ENCODE results near the gene C14orf180. TPM values are rescaled to one million over a fixed set of nuclear protein-coding genes. Genes with fewer than 3 reads are reported as not detected.

The C14orf180 gene
- total and polyA plus RNA-seq, 2 donors (not counting 1 experiment from before 2014, with no cell fraction given), result not detected

DNA sequence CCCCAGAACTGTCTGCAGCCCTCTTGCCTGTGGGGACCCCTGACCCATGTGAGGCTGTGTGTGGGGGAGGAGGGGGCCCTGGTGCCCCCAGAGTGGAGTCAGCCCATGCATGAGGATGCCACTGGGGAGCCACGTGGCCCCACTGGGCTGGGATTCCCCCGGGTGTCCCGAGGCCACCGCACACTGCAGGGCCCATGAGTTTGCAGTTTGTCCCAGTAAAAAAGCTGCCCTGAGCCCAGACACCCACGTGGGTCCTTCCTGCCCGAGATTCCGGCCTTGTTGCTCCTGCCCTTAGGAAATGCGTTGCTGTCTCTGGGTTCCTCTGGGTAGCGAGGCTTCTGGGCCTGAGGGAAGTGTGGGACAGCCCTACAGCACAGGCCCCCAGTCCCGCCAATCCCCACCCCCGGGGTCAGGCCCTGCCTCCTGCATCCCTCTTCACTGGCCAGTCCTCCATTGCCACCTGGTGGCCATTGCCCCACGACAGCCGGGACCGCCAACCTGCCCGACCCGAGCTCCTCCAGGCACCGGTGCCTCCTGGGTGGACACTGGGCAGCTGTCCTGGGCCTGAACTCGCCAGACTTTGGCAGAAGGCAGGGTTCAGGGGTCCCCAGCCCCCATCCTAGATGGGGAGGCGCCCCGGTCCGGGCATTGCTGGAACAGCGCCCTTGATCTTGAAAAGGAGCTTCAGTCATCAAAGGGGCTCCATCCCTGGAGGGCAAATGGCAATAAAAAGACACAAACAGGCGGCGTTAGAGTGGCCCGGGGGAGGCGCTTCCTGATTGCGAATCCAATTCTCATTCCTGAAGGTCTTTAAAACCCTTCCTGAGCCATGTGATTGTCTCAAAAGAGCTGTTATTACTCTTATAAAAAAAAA, 15.6 kb upstream of the C14orf180 start:
- H3K4me2 ChIP-seq (ENCODE audit: extremely low read depth, insufficient read depth, low read length), result no peak overlapping the region
- no peak overlapping the region for H3K4me3 ChIP-seq (replicated peaks in 1 of 4; ENCODE audit: control extremely low read depth in 1 of 4, insufficient read depth in 1 of 4, low read depth in 3 of 4, low read length in 4 of 4)
- peak; percentile 57 to 58 for TF ChIP-seq CTCF (conservative IDR thresholded peaks at IDR 0.05 in 1 of 2, IDR thresholded peaks at IDR 0.05 in 1 of 2; ENCODE audit: low read depth in 1 of 2, low read length in 2 of 2)
- no peak for TF ChIP-seq EZH2 (IDR thresholded peaks at IDR 0.05; ENCODE audit: low read length, missing control alignments)
- peak; percentile 32 to 39 for DNase-seq (ENCODE audit: low read depth in 2 of 2)
- H3K9me3 ChIP-seq (ENCODE audit: control insufficient read depth, insufficient read depth, low read depth, low read length), result no peaks in the 10 kb centered on the region
- no peaks in the 10 kb centered on the region for H3K36me3 ChIP-seq (ENCODE audit: control insufficient read depth, insufficient read depth, low read length)
- H3K9ac ChIP-seq (ENCODE audit: insufficient read depth, low read length), result no peak overlapping the region
- H3K79me2 ChIP-seq (ENCODE audit: control insufficient read depth, insufficient read depth, low read length), result no peaks in the 10 kb centered on the region
- no peak overlapping the region for H3K27ac ChIP-seq (ENCODE audit: insufficient read depth, low read length)
- H3K27me3 ChIP-seq (ENCODE audit: control insufficient read depth, insufficient read depth, low read length), result no peaks in the 10 kb centered on the region
- no peak overlapping the region for H2AFZ ChIP-seq (ENCODE audit: low read length)
- H3K4me1 ChIP-seq (ENCODE audit: control insufficient read depth, extremely low read depth, insufficient read depth, low read length), result no peaks in the 10 kb centered on the region
- no peaks in the 10 kb centered on the region for H4K20me1 ChIP-seq (ENCODE audit: control insufficient read depth, extremely low read depth, insufficient read depth, low read length)

- Histone ChIP-seq H3K4me2 (ENCODE audit: extremely low read depth, insufficient read depth, low read length) (no peak overlapping the region), H3K27me3 (ENCODE audit: control insufficient read depth, insufficient read depth, low read length) (no peaks in the 10 kb centered on the region), H3K27ac (ENCODE audit: insufficient read depth, low read length) (no peak overlapping the region), H3K4me1 (ENCODE audit: control insufficient read depth, extremely low read depth, insufficient read depth, low read length) (no peaks in the 10 kb centered on the region), H3K36me3 (ENCODE audit: control insufficient read depth, insufficient read depth, low read length) (no peaks in the 10 kb centered on the region), H3K79me2 (ENCODE audit: control insufficient read depth, insufficient read depth, low read length) (no peaks in the 10 kb centered on the region), H4K20me1 (ENCODE audit: control insufficient read depth, extremely low read depth, insufficient read depth, low read length) (no peaks in the 10 kb centered on the region), H2AFZ (ENCODE audit: low read length) (no peak overlapping the region), H3K4me3 (replicated peaks in 1 of 4; ENCODE audit: control extremely low read depth in 1 of 4, insufficient read depth in 1 of 4, low read depth in 3 of 4, low read length in 4 of 4) (no peak overlapping the region), H3K9ac (ENCODE audit: insufficient read depth, low read length) (no peak overlapping the region), H3K9me3 (ENCODE audit: control insufficient read depth, insufficient read depth, low read depth, low read length) (no peaks in the 10 kb centered on the region)
- TF ChIP-seq CTCF (conservative IDR thresholded peaks at IDR 0.05 in 1 of 2, IDR thresholded peaks at IDR 0.05 in 1 of 2; ENCODE audit: low read depth in 1 of 2, low read length in 2 of 2) (no peak), EZH2 (IDR thresholded peaks at IDR 0.05; ENCODE audit: low read length, missing control alignments) (no peak)
- DNase-seq (ENCODE audit: low read depth in 2 of 2), result no peak
Measured at GRCh38 chr14:104564744-104565679, 14.6 kb upstream of the C14orf180 start.
